Astrocyte (in vitro differentiated cells and primary cell): ENCODE measurements around the gene CEP83. TPM values are rescaled to one million over a fixed set of nuclear protein-coding genes. Genes with fewer than 3 reads are reported as not detected.

Experiments
- DNase-seq: peaks from one replicate; pipeline ENCODE4 v3.0.0-alpha.2; 2010; ENCODE audit warnings: low read depth
- FAIRE-seq: peaks from 2 replicates; lab custom pipeline; 2011; peaks lifted over from hg19 to GRCh38; lab: Jason Lieb, UNC
- H2AFZ ChIP-seq: 2 replicates; pipeline ENCODE4 v1.6.0; 2012; ENCODE audit warnings: low read depth, low read length, inconsistent platforms
- H3K27ac ChIP-seq: 2 replicates; pipeline ENCODE4 v1.5.1; 2011; ENCODE audit warnings: low read depth, low read length, inconsistent platforms
- H3K27me3 ChIP-seq: 2 replicates; pipeline ENCODE4 v1.6.0; 2011; ENCODE audit warnings: low read length, inconsistent platforms; ENCODE audit not compliant: insufficient read depth
- H3K36me3 ChIP-seq: 2 replicates; pipeline ENCODE4 v1.5.1; 2011; ENCODE audit warnings: low read length, inconsistent platforms; ENCODE audit not compliant: insufficient read depth
- H3K4me1 ChIP-seq: 2 replicates; pipeline ENCODE4 v1.5.1; 2011; ENCODE audit warnings: low read length, inconsistent platforms; ENCODE audit not compliant: insufficient read depth
- H3K4me2 ChIP-seq: 2 replicates; pipeline ENCODE4 v1.6.0; 2012; ENCODE audit warnings: low read length, inconsistent platforms
- H3K4me3 ChIP-seq: 2 replicates; pipeline ENCODE4 v1.5.1; 2011; ENCODE audit warnings: low read depth, mild to moderate bottlenecking, low read length, inconsistent platforms; ENCODE audit not compliant: insufficient read depth
- H3K79me2 ChIP-seq: 2 replicates; pipeline ENCODE4 v1.6.0; 2012; ENCODE audit warnings: mild to moderate bottlenecking, low read length, inconsistent platforms; ENCODE audit not compliant: insufficient read depth
- H3K9ac ChIP-seq: 2 replicates; pipeline ENCODE4 v1.6.0; 2012; ENCODE audit warnings: mild to moderate bottlenecking, low read length, inconsistent platforms
- H3K9me3 ChIP-seq: 2 replicates; pipeline ENCODE4 v1.5.1; 2012; ENCODE audit warnings: low read depth, mild to moderate bottlenecking, low read length, inconsistent platforms; ENCODE audit not compliant: insufficient read depth
- H4K20me1 ChIP-seq: 2 replicates; pipeline ENCODE4 v1.6.0; 2012; ENCODE audit warnings: low read length, inconsistent platforms; ENCODE audit not compliant: insufficient read depth
- H3K27ac Mint-ChIP-seq: one replicate; pipeline ENCODE4 v1.8.0; 2021; ENCODE audit warnings: mild to moderate bottlenecking, mixed read lengths; ENCODE audit not compliant: unreplicated experiment
- H3K27me3 Mint-ChIP-seq: one replicate; pipeline ENCODE4 v1.8.0; 2021; ENCODE audit warnings: low read depth, mixed read lengths; ENCODE audit not compliant: unreplicated experiment
- H3K36me3 Mint-ChIP-seq: one replicate; pipeline ENCODE4 v1.8.0; 2021; ENCODE audit warnings: low read depth, mixed read lengths; ENCODE audit not compliant: unreplicated experiment
- H3K4me1 Mint-ChIP-seq: one replicate; pipeline ENCODE4 v1.8.0; 2021; ENCODE audit warnings: low read depth, mixed read lengths; ENCODE audit not compliant: unreplicated experiment
- H3K4me3 Mint-ChIP-seq: one replicate; pipeline ENCODE4 v1.8.0; 2021; ENCODE audit warnings: mild to moderate bottlenecking, moderate library complexity, mixed read lengths; ENCODE audit not compliant: unreplicated experiment
- H3K9me3 Mint-ChIP-seq: one replicate; pipeline ENCODE4 v1.8.0; 2021; ENCODE audit warnings: mild to moderate bottlenecking, mixed read lengths; ENCODE audit not compliant: unreplicated experiment
- CTCF ChIP-seq: IDR thresholded peaks from 2 replicates; pipeline ENCODE4 v1.5.1; 2011; ENCODE audit warnings: low read depth, mild to moderate bottlenecking, inconsistent platforms, low read length, moderate library complexity; ENCODE audit not compliant: insufficient read depth
- EZH2 ChIP-seq: IDR thresholded peaks from 2 replicates; pipeline ENCODE4 v1.6.1; 2012; ENCODE audit warnings: mild to moderate bottlenecking, low read length, inconsistent platforms; ENCODE audit not compliant: insufficient read depth
- total RNA-seq: library from RNA; stranded (reverse); gene quantifications from 2 replicates; pipeline ENCODE4 v1.2.1, GENCODE V29; 2021

CEP83 gene
- total RNA-seq, 1 donor from 2014 or later: 12.4 TPM

- FAIRE-seq (no peak), DNase-seq (no peak)
- no peak for TF ChIP-seq EZH2
- no peak for TF ChIP-seq CTCF
- Mint-ChIP-seq H3K4me1 (no peaks in the 10 kb centered on the region), H3K4me3 (no peak overlapping the region), H3K9me3 (no peaks in the 10 kb centered on the region), H3K27ac (no peak overlapping the region), H3K27me3 (peaks cover 4% of the 10 kb centered on the region), H3K36me3 (no peaks in the 10 kb centered on the region)
- Histone ChIP-seq H4K20me1 (no peaks in the 10 kb centered on the region), H3K79me2 (no peaks in the 10 kb centered on the region), H2AFZ (no peak overlapping the region), H3K4me1 (no peaks in the 10 kb centered on the region), H3K36me3 (no peaks in the 10 kb centered on the region), H3K4me3 (no peak overlapping the region), H3K4me2 (no peak overlapping the region), H3K27ac (no peak overlapping the region), H3K9me3 (no peaks in the 10 kb centered on the region), H3K9ac (no peak overlapping the region), H3K27me3 (peaks cover 13% of the 10 kb centered on the region)
These were observed 28.8 kb upstream of the CEP83 start for GRCh38 chr12:94488463-94488862.

- Histone ChIP-seq H3K36me3 (no peaks in the 10 kb centered on the region), H3K27ac (no peak overlapping the region), H2AFZ (no peak overlapping the region), H3K4me3 (no peak overlapping the region), H3K4me1 (no peaks in the 10 kb centered on the region), H3K79me2 (no peaks in the 10 kb centered on the region), H3K9ac (no peak overlapping the region), H3K9me3 (no peaks in the 10 kb centered on the region), H3K4me2 (no peak overlapping the region), H4K20me1 (no peaks in the 10 kb centered on the region), H3K27me3 (no peaks in the 10 kb centered on the region)
- H3K36me3 Mint-ChIP-seq: no peaks in the 10 kb centered on the region
- no peak for TF ChIP-seq EZH2
- no peak for TF ChIP-seq CTCF
- H3K9me3 Mint-ChIP-seq: no peaks in the 10 kb centered on the region
- no peaks in the 10 kb centered on the region for H3K27me3 Mint-ChIP-seq
- no peaks in the 10 kb centered on the region for H3K4me1 Mint-ChIP-seq
- no peak overlapping the region for H3K27ac Mint-ChIP-seq
- H3K4me3 Mint-ChIP-seq: no peak overlapping the region
- FAIRE-seq (no peak), DNase-seq (no peak)
These were observed 22.1 kb upstream of the CEP83 start for GRCh38 chr12:94481734-94482133.

GRCh38 chr12:94469522-94469921 lies 9.9 kb upstream of the CEP83 start:
- Mint-ChIP-seq H3K36me3 (no peaks in the 10 kb centered on the region), H3K4me1 (no peaks in the 10 kb centered on the region), H3K27me3 (peaks cover 6% of the 10 kb centered on the region), H3K27ac (no peak overlapping the region), H3K9me3 (peaks cover 4% of the 10 kb centered on the region), H3K4me3 (no peak overlapping the region)
- no peak overlapping the region for H3K9ac ChIP-seq
- no peaks in the 10 kb centered on the region for H3K36me3 ChIP-seq
- TF ChIP-seq EZH2: no peak
- TF ChIP-seq CTCF: no peak
- no peaks in the 10 kb centered on the region for H4K20me1 ChIP-seq
- FAIRE-seq (no peak), DNase-seq (no peak)
- H3K4me1 ChIP-seq: no peaks in the 10 kb centered on the region
- H3K27me3 ChIP-seq: no peaks in the 10 kb centered on the region
- H2AFZ ChIP-seq: no peak overlapping the region
- no peak overlapping the region for H3K27ac ChIP-seq
- H3K79me2 ChIP-seq: no peaks in the 10 kb centered on the region
- no peak overlapping the region for H3K4me3 ChIP-seq
- H3K9me3 ChIP-seq: no peaks in the 10 kb centered on the region
- H3K4me2 ChIP-seq: no peak overlapping the region
